WTC11 (cell line): ENCODE results near the gene SLC8A3. TPM values are rescaled to one million over a fixed set of nuclear protein-coding genes. Genes with fewer than 3 reads are reported as not detected.

Experiments used
- ATAC-seq: fragments of 200-7000 bp; cut with Tn5 transposase; 2 replicates; pipeline ENCODE4 v1.10.0; 2021; ENCODE audit warnings: mild to moderate bottlenecking, moderate library complexity
- CTCF ChIA-PET: fragments of 300-600 bp; sonication (Branson Sonifier 250); formaldehyde crosslinking; loops from one replicate; lab custom pipeline; 2021; ENCODE audit warnings: antibody characterized with exemption; lab: Charles Lee
- POLR2A ChIA-PET: fragments of 350-600 bp; sonication (Branson Sonifier 250); formaldehyde crosslinking; loops from one replicate; lab custom pipeline; 2021; ENCODE audit warnings: antibody characterized with exemption; lab: Charles Lee
- DNase-seq: peaks from one replicate; pipeline ENCODE4 v3.0.0; 2021; ENCODE audit warnings: low spot score
- H3K27ac Mint-ChIP-seq: 2 replicates; pipeline ENCODE4 v1.8.0; 2021; ENCODE audit warnings: mixed read lengths
- H3K27me3 Mint-ChIP-seq: 2 replicates; pipeline ENCODE4 v1.8.0; 2021; ENCODE audit warnings: low read depth, mild to moderate bottlenecking, moderate library complexity, mixed read lengths
- H3K36me3 Mint-ChIP-seq: 2 replicates; pipeline ENCODE4 v1.8.0; 2021; ENCODE audit warnings: mixed read lengths
- H3K4me1 Mint-ChIP-seq: 2 replicates; pipeline ENCODE4 v1.8.0; 2022; ENCODE audit warnings: mixed read lengths
- H3K4me3 Mint-ChIP-seq: 2 replicates; pipeline ENCODE4 v1.8.0; 2021; ENCODE audit warnings: mild to moderate bottlenecking, moderate library complexity, mixed read lengths
- H3K9me3 Mint-ChIP-seq: 2 replicates; pipeline ENCODE4 v1.8.0; 2021; ENCODE audit warnings: mixed read lengths
- ATF1 ChIP-seq: sonication (generic); formaldehyde crosslinking; IDR thresholded peaks from 2 replicates; pipeline ENCODE4 v1.8.1; 2023; ENCODE audit warnings: mild to moderate bottlenecking, moderate library complexity, missing genetic modification reagents
- EMX1 ChIP-seq: fragments of 250-450 bp; sonication (Bioruptor Pico); IDR thresholded peaks from 2 replicates; pipeline ENCODE4 v1.8.0; 2021; ENCODE audit warnings: mild to moderate bottlenecking
- FOXJ3 ChIP-seq: sonication (generic); formaldehyde crosslinking; IDR thresholded peaks from 2 replicates; pipeline ENCODE4 v1.9.0; 2021; ENCODE audit warnings: missing genetic modification reagents, mild to moderate bottlenecking, borderline replicate concordance
- GABPB1 ChIP-seq: sonication (generic); formaldehyde crosslinking; IDR thresholded peaks from 2 replicates; pipeline ENCODE4 v1.8.1; 2023; ENCODE audit warnings: mild to moderate bottlenecking, missing genetic modification reagents
- JAZF1 ChIP-seq: fragments of 250-450 bp; sonication (Bioruptor Pico); IDR thresholded peaks from 2 replicates; pipeline ENCODE4 v1.9.0; 2021; ENCODE audit warnings: moderate library complexity, mild to moderate bottlenecking, inconsistent platforms
- NFATC4 ChIP-seq: fragments of 250-450 bp; sonication (Bioruptor Pico); IDR thresholded peaks from 2 replicates; pipeline ENCODE4 v1.9.0; 2021; ENCODE audit warnings: mild to moderate bottlenecking
- NFYB ChIP-seq: sonication (generic); formaldehyde crosslinking; conservative IDR thresholded peaks from 2 replicates; pipeline ENCODE4 v1.8.0; 2022; ENCODE audit warnings: low read depth, missing genetic modification reagents
- NR3C1 ChIP-seq: sonication (generic); formaldehyde crosslinking; conservative IDR thresholded peaks from 2 replicates; pipeline ENCODE4 v1.8.1; 2023; ENCODE audit warnings: low read depth, mild to moderate bottlenecking, missing genetic modification reagents
- OVOL2 ChIP-seq: fragments of 250-450 bp; sonication (Bioruptor Pico); IDR thresholded peaks from 2 replicates; pipeline ENCODE4 v1.9.0; 2021; ENCODE audit warnings: mild to moderate bottlenecking, borderline replicate concordance
- RELA ChIP-seq: sonication (generic); formaldehyde crosslinking; IDR thresholded peaks from 2 replicates; pipeline ENCODE4 v1.8.1; 2022; ENCODE audit warnings: missing genetic modification reagents, mild to moderate bottlenecking, borderline replicate concordance
- SMAD3 ChIP-seq: sonication (generic); formaldehyde crosslinking; IDR thresholded peaks from 2 replicates; pipeline ENCODE4 v1.8.0; 2022; ENCODE audit warnings: missing genetic modification reagents, mild to moderate bottlenecking, borderline replicate concordance
- TEAD4 ChIP-seq: sonication (generic); formaldehyde crosslinking; IDR thresholded peaks from 2 replicates; pipeline ENCODE4 v1.8.0; 2022; ENCODE audit warnings: mild to moderate bottlenecking, missing genetic modification reagents
- ZBTB21 ChIP-seq: sonication (generic); formaldehyde crosslinking; IDR thresholded peaks from 2 replicates; pipeline ENCODE4 v1.8.1; 2023; ENCODE audit warnings: mild to moderate bottlenecking, missing genetic modification reagents, borderline replicate concordance
- ZNF232 ChIP-seq: sonication (generic); formaldehyde crosslinking; IDR thresholded peaks from 2 replicates; pipeline ENCODE4 v1.8.0; 2022; ENCODE audit warnings: mild to moderate bottlenecking, missing genetic modification reagents
- ZNF263 ChIP-seq: sonication (generic); formaldehyde crosslinking; IDR thresholded peaks from 2 replicates; pipeline ENCODE4 v1.8.1; 2022; ENCODE audit warnings: low read depth, mild to moderate bottlenecking, moderate library complexity, missing genetic modification reagents
- ZNF416 ChIP-seq: fragments of 250-450 bp; sonication (Bioruptor Pico); IDR thresholded peaks from 2 replicates; pipeline ENCODE4 v1.9.0; 2021; ENCODE audit warnings: mild to moderate bottlenecking, inconsistent platforms
- total RNA-seq: library from RNA; stranded (reverse); gene quantifications from 3 replicates; pipeline ENCODE4 v1.2.3, GENCODE V29; 2021
- TF ChIP-seq, protein P1 (sequence below): sonication (generic); formaldehyde crosslinking; IDR thresholded peaks from 2 replicates; pipeline ENCODE4 v1.8.0; 2022; ENCODE audit warnings: mild to moderate bottlenecking, missing genetic modification reagents
- TF ChIP-seq, protein P2 (sequence below): fragments of 250-450 bp; sonication (Bioruptor Pico); IDR thresholded peaks from 2 replicates; pipeline ENCODE4 v1.9.0; 2021; ENCODE audit warnings: moderate library complexity, mild to moderate bottlenecking, inconsistent platforms, borderline replicate concordance
- TF ChIP-seq, protein P3 (sequence below): fragments of 250-450 bp; sonication (Bioruptor Pico); IDR thresholded peaks from 2 replicates; pipeline ENCODE4 v1.9.0; 2021; ENCODE audit warnings: mild to moderate bottlenecking
- TF ChIP-seq, protein P4 (sequence below): sonication (generic); formaldehyde crosslinking; IDR thresholded peaks from 2 replicates; pipeline ENCODE4 v1.8.1; 2023; ENCODE audit warnings: mild to moderate bottlenecking, missing genetic modification reagents
- TF ChIP-seq, protein P5 (sequence below): sonication (generic); formaldehyde crosslinking; IDR thresholded peaks from 2 replicates; pipeline ENCODE4 v1.8.1; 2022; ENCODE audit warnings: low read depth, missing genetic modification reagents, borderline replicate concordance
- TF ChIP-seq, protein P6 (sequence below): sonication (generic); formaldehyde crosslinking; IDR thresholded peaks from 2 replicates; pipeline ENCODE4 v1.8.1; 2022; ENCODE audit warnings: missing genetic modification reagents, borderline replicate concordance

The SLC8A3 gene
- total RNA-seq, 1 experiment from 2014 or later = 0.63 TPM

DNA sequence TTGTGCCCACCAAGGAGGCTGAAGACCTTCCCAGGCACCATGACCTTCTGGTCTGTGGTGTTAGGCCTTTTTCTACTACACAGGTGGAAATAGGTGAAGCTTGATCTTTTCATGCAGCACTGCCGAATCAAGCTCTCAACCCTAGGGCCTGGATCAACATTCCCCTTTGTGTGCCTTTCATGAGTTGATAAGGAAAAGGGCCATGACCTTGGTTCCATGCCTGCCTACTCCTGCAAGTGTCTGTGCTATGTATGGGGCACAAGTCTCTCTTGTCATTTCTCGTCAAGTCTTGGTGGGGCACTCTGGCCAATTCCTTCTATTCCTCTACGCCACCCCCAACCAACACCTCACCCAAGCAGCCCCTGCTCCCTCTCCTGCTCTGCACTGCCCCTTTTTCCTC is 154.5 kb downstream of the SLC8A3 start:
- Mint-ChIP-seq H3K36me3 (no peaks in the 10 kb centered on the region), H3K27me3 (peaks cover 4% of the 10 kb centered on the region), H3K9me3 (no peaks in the 10 kb centered on the region), H3K27ac (no peak overlapping the region), H3K4me3 (no peak overlapping the region), H3K4me1 (peaks cover 17% of the 10 kb centered on the region)
- TF ChIP-seq, protein P1, sequence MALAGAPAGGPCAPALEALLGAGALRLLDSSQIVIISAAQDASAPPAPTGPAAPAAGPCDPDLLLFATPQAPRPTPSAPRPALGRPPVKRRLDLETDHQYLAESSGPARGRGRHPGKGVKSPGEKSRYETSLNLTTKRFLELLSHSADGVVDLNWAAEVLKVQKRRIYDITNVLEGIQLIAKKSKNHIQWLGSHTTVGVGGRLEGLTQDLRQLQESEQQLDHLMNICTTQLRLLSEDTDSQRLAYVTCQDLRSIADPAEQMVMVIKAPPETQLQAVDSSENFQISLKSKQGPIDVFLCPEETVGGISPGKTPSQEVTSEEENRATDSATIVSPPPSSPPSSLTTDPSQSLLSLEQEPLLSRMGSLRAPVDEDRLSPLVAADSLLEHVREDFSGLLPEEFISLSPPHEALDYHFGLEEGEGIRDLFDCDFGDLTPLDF (CRISPR knock-in tag) = no peak
- TF ChIP-seq RELA = no peak
- no peak for TF ChIP-seq ZNF263
- no peak for TF ChIP-seq JAZF1 (CRISPR knock-in tag)
- ATAC-seq = no peak
- ChIA-PET CTCF (interaction anchor here (1.8 to 2.2 kb wide), 2 partner anchors 40 to 157 kb away, joined by 6 to 14 read pairs; no protein-coding TSS in a partner anchor), POLR2A (no interaction called here)
- DNase-seq = no peak

DNA sequence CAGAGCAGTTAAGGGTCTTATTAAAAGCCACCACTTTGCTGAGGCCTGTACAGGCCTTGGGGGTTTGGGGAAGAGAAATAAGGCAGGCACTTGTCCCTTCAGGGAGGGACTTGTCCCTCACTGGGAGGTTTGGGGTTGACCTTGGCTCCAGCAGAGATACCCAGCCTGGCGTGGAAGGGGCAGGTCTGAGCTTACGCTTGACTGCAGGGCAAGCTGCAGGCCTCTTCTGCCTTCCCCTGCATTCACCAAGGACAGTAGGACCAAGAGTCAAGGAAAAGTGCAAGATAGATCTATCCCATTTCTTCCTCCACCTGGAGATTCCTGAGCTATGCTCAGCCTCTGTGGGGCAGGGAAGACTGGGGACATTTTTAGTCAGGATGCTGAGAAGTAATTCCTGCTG is 155.2 kb downstream of the SLC8A3 start:
- H3K4me1 Mint-ChIP-seq = peaks cover 17% of the 10 kb centered on the region
- peaks cover 1% of the 10 kb centered on the region for H3K27me3 Mint-ChIP-seq
- no peaks in the 10 kb centered on the region for H3K9me3 Mint-ChIP-seq
- no peak overlapping the region for H3K4me3 Mint-ChIP-seq
- POLR2A ChIA-PET = no interaction called here
- DNase-seq (no peak), ATAC-seq (no peak)
- H3K27ac Mint-ChIP-seq = no peak overlapping the region
- CTCF ChIA-PET = interaction anchor here (1.3 to 2.2 kb wide), 4 partner anchors 21 to 284 kb away, joined by 3 to 14 read pairs (median 4); no protein-coding TSS in a partner anchor
- TF ChIP-seq NFATC4 (CRISPR knock-in tag) = no peak
- TF ChIP-seq TEAD4 (CRISPR knock-in tag) = no peak
- TF ChIP-seq, protein P2, sequence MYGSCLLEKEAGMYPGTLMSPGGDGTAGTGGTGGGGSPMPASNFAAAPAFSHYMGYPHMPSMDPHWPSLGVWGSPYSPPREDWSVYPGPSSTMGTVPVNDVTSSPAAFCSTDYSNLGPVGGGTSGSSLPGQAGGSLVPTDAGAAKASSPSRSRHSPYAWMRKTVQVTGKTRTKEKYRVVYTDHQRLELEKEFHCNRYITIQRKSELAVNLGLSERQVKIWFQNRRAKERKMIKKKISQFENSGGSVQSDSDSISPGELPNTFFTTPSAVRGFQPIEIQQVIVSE = no peak
- TF ChIP-seq, protein P3, sequence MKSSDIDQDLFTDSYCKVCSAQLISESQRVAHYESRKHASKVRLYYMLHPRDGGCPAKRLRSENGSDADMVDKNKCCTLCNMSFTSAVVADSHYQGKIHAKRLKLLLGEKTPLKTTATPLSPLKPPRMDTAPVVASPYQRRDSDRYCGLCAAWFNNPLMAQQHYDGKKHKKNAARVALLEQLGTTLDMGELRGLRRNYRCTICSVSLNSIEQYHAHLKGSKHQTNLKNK (CRISPR knock-in tag) = no peak
- no peak for TF ChIP-seq ATF1 (CRISPR knock-in tag)
- no peak for TF ChIP-seq ZNF416 (CRISPR knock-in tag)
- TF ChIP-seq, protein P1 (CRISPR knock-in tag) = no peak
- no peak for TF ChIP-seq EMX1 (CRISPR knock-in tag)
- TF ChIP-seq SMAD3 (CRISPR knock-in tag) = no peak
- TF ChIP-seq ZBTB21 = no peak
- no peak for TF ChIP-seq GABPB1 (CRISPR knock-in tag)
- TF ChIP-seq, protein P4, sequence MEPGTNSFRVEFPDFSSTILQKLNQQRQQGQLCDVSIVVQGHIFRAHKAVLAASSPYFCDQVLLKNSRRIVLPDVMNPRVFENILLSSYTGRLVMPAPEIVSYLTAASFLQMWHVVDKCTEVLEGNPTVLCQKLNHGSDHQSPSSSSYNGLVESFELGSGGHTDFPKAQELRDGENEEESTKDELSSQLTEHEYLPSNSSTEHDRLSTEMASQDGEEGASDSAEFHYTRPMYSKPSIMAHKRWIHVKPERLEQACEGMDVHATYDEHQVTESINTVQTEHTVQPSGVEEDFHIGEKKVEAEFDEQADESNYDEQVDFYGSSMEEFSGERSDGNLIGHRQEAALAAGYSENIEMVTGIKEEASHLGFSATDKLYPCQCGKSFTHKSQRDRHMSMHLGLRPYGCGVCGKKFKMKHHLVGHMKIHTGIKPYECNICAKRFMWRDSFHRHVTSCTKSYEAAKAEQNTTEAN (CRISPR knock-in tag) = no peak
- TF ChIP-seq, protein P5, sequence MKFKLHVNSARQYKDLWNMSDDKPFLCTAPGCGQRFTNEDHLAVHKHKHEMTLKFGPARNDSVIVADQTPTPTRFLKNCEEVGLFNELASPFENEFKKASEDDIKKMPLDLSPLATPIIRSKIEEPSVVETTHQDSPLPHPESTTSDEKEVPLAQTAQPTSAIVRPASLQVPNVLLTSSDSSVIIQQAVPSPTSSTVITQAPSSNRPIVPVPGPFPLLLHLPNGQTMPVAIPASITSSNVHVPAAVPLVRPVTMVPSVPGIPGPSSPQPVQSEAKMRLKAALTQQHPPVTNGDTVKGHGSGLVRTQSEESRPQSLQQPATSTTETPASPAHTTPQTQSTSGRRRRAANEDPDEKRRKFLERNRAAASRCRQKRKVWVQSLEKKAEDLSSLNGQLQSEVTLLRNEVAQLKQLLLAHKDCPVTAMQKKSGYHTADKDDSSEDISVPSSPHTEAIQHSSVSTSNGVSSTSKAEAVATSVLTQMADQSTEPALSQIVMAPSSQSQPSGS (CRISPR knock-in tag) = no peak
- TF ChIP-seq FOXJ3 (CRISPR knock-in tag) = no peak
- TF ChIP-seq, protein P6, sequence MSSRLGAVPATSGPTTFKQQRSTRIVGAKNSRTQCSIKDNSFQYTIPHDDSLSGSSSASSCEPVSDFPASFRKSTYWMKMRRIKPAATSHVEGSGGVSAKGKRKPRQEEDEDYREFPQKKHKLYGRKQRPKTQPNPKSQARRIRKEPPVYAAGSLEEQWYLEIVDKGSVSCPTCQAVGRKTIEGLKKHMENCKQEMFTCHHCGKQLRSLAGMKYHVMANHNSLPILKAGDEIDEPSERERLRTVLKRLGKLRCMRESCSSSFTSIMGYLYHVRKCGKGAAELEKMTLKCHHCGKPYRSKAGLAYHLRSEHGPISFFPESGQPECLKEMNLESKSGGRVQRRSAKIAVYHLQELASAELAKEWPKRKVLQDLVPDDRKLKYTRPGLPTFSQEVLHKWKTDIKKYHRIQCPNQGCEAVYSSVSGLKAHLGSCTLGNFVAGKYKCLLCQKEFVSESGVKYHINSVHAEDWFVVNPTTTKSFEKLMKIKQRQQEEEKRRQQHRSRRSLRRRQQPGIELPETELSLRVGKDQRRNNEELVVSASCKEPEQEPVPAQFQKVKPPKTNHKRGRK = no peak
- no peak for TF ChIP-seq NR3C1 (CRISPR knock-in tag)
- TF ChIP-seq NFYB (CRISPR knock-in tag) = no peak
- no peak for TF ChIP-seq OVOL2 (CRISPR knock-in tag)
- TF ChIP-seq ZNF232 = no peak
- no peaks in the 10 kb centered on the region for H3K36me3 Mint-ChIP-seq
